Adrenal gland (tissue), 12 donors: Measurements from ENCODE around the gene NDUFC2. TPM values are rescaled to one million over a fixed set of nuclear protein-coding genes. Genes with fewer than 3 reads are reported as not detected.

Experiments used
- DNase-seq, 7 donors: peaks; one replicate each; pipeline ENCODE4 v3.0.0-alpha.2; 2019 to 2020
- H3K27ac ChIP-seq, 5 donors: fragments of 200-600 bp; sonication (generic) in 4 of 5; 1 replicate in 3 of 5; 2 replicates in 2 of 5; pipeline versions ENCODE4 v1.5.1 to v1.8.0; 2016 to 2020; ENCODE audit warnings: mild to moderate bottlenecking in 1 of 5
- H3K27me3 ChIP-seq: fragments of 200-600 bp; 2 replicates; pipeline ENCODE4 v1.8.0; 2021
- H3K36me3 ChIP-seq, 2 donors: fragments of 200-600 bp; replicated peaks in 1 of 2; 1 replicate in 1 of 2; 2 replicates in 1 of 2; pipeline versions ENCODE4 v1.5.1 to v1.8.0; 2018 to 2022
- H3K4me1 ChIP-seq, 2 donors: fragments of 200-600 bp; replicated peaks in 1 of 2; 1 replicate in 1 of 2; 2 replicates in 1 of 2; pipeline versions ENCODE4 v1.5.1 to v1.8.0; 2018 to 2021
- H3K4me3 ChIP-seq, 4 donors: fragments of 200-600 bp; sonication (generic) in 3 of 4; one replicate each; pipeline ENCODE4 v1.5.1; 2016 to 2018
- H3K9me3 ChIP-seq, 3 donors: fragments of 200-600 bp; sonication (generic) in 1 of 3; replicated peaks in 1 of 3; 1 replicate in 2 of 3; 2 replicates in 1 of 3; pipeline versions ENCODE4 v1.5.1 to v1.8.0; 2016 to 2021
- POLR2A ChIP-seq, 2 donors: fragments of 450-650 bp; IDR thresholded peaks; one replicate each; pipeline ENCODE4 v1.6.1; 2017; ENCODE audit warnings: antibody characterized with exemption in 2 of 2, mild to moderate bottlenecking in 2 of 2, moderate library complexity in 1 of 2
- WGBS, 4 donors: extraction: QIAGEN DNeasy Blood & Tissue Kit in 2 of 4; methylation state at CpG; one replicate each; pipeline versions ENCODE4 v1.1.5 to v1.1.7; 2013 to 2017; 5-methylcytosine and 5-hydroxymethylcytosine counted together
- intact Hi-C, 2 donors: fragments of 100-400 bp; cut with DNase I; formaldehyde crosslinking; loops; one replicate each; pipeline versions ENCODE4 v1.14.1 to v1.15.0; 2022 to 2023
- polyA plus RNA-seq, 3 donors: library from polyadenylated mRNA; stranded (reverse); fragments of 200-250 nt in 2 of 3; fragments of 350-450 nt in 1 of 3; fragmentation: Illumina TruSeq in 1 of 3; extraction: RNeasy Lipid Tissue Mini Kit (QIAGEN cat#74804) in 1 of 3; gene quantifications; one replicate each; pipeline ENCODE4 v1.2.3, GENCODE V29; 2013 to 2014
- total RNA-seq, 9 donors: library from RNA; depleted of rRNA in 4 of 9; stranded (reverse); fragments of >200 nt in 4 of 9; fragments of 120-200 nt in 1 of 9; fragmentation: NEBNext Ultra II Directional in 1 of 9; extraction: Animal tissue kit (Norgen Biotek cat#: 25700) in 1 of 9; gene quantifications; one replicate each; pipeline versions ENCODE4 v1.1.0 to v1.2.4, GENCODE V29; 2013 to 2023
- TF ChIP-seq, protein P1 (sequence below), 6 experiments: fragments of 450-650 bp in 4 of 6; fragments of 200-600 bp in 2 of 6; sonication (generic) in 1 of 6; IDR thresholded peaks; 1 replicate in 5 of 6; 2 replicates in 1 of 6; pipeline versions ENCODE4 v1.5.1 to v1.8.0; 2016 to 2021; ENCODE audit warnings: antibody characterized with exemption in 6 of 6, mild to moderate bottlenecking in 2 of 6, moderate library complexity in 1 of 6
- donor health status: healthy with polysubstance abuse.
- donor health status: Bipolar disorder and iron deficiency.
- donor health status: DM: yes; HTN: yes; CAD: no.
- donor health status: DM: no; HTN: no; CAD: no.
- donor health status: DM: no; HTN: no; CAD: no.
- donor health status: DM: yes; HTN: yes; CAD: no.

NDUFC2 gene
- total and polyA plus RNA-seq, 12 donors = 75.4 to 487 (median 332) TPM

- 86 to 95% (median 94%) methylated on average over 4 of the region's 4 CpGs for WGBS, 4 donors
- intact Hi-C loops = no loop called here
Observed at GRCh38 chr11:78067704-78068103, 12.0 kb downstream of the NDUFC2 start.

GRCh38 chr11:78066471-78066870, 13.2 kb downstream of the NDUFC2 start:
- H3K4me3 ChIP-seq = no peak overlapping the region
- H3K4me1 ChIP-seq = peaks cover 11 to 19% of the 10 kb centered on the region in 2 donors
- no peaks in the 10 kb centered on the region for H3K9me3 ChIP-seq
- intact Hi-C loops = no loop called here
- H3K36me3 ChIP-seq = peaks cover 0 to 36% of the 10 kb centered on the region in 2 donors
- WGBS, 4 donors = 60 to 77% (median 67%) methylated on average over 2 of the region's 2 CpGs
- H3K27ac ChIP-seq = no peak overlapping the region
- TF ChIP-seq, protein P1, sequence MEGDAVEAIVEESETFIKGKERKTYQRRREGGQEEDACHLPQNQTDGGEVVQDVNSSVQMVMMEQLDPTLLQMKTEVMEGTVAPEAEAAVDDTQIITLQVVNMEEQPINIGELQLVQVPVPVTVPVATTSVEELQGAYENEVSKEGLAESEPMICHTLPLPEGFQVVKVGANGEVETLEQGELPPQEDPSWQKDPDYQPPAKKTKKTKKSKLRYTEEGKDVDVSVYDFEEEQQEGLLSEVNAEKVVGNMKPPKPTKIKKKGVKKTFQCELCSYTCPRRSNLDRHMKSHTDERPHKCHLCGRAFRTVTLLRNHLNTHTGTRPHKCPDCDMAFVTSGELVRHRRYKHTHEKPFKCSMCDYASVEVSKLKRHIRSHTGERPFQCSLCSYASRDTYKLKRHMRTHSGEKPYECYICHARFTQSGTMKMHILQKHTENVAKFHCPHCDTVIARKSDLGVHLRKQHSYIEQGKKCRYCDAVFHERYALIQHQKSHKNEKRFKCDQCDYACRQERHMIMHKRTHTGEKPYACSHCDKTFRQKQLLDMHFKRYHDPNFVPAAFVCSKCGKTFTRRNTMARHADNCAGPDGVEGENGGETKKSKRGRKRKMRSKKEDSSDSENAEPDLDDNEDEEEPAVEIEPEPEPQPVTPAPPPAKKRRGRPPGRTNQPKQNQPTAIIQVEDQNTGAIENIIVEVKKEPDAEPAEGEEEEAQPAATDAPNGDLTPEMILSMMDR (IDR thresholded peaks at IDR 0.05) = no peak
- no peaks in the 10 kb centered on the region for H3K27me3 ChIP-seq
- DNase-seq = no peak

More at GRCh38 chr11:78067704-78068103, 12.0 kb downstream of the NDUFC2 start:
- Histone ChIP-seq H3K4me1 (peaks cover 6 to 7% of the 10 kb centered on the region in 2 donors), H3K4me3 (no peak overlapping the region), H3K27ac (no peak overlapping the region), H3K9me3 (no peaks in the 10 kb centered on the region), H3K27me3 (no peaks in the 10 kb centered on the region), H3K36me3 (peaks cover 0 to 48% of the 10 kb centered on the region in 2 donors)
- no peak for DNase-seq
- TF ChIP-seq POLR2A (IDR thresholded peaks at IDR 0.05) = no peak
- TF ChIP-seq, protein P1 (IDR thresholded peaks at IDR 0.05) = no peak

GRCh38 chr11:78065203-78065602, 14.5 kb downstream of the NDUFC2 start:
- Histone ChIP-seq H3K36me3 (peaks cover 0 to 24% of the 10 kb centered on the region in 2 donors), H3K4me3 (no peak overlapping the region), H3K4me1 (peaks cover 21 to 26% of the 10 kb centered on the region in 2 donors), H3K9me3 (no peaks in the 10 kb centered on the region), H3K27me3 (no peaks in the 10 kb centered on the region), H3K27ac (no peak overlapping the region)
- WGBS, 4 donors = 91 to 100% (median 94%) methylated on average over 2 of the region's 2 CpGs
- intact Hi-C loops = no loop called here
- TF ChIP-seq POLR2A (IDR thresholded peaks at IDR 0.05) = no peak
- TF ChIP-seq, protein P1 (IDR thresholded peaks at IDR 0.05) = no peak
- no peak for DNase-seq

DNA sequence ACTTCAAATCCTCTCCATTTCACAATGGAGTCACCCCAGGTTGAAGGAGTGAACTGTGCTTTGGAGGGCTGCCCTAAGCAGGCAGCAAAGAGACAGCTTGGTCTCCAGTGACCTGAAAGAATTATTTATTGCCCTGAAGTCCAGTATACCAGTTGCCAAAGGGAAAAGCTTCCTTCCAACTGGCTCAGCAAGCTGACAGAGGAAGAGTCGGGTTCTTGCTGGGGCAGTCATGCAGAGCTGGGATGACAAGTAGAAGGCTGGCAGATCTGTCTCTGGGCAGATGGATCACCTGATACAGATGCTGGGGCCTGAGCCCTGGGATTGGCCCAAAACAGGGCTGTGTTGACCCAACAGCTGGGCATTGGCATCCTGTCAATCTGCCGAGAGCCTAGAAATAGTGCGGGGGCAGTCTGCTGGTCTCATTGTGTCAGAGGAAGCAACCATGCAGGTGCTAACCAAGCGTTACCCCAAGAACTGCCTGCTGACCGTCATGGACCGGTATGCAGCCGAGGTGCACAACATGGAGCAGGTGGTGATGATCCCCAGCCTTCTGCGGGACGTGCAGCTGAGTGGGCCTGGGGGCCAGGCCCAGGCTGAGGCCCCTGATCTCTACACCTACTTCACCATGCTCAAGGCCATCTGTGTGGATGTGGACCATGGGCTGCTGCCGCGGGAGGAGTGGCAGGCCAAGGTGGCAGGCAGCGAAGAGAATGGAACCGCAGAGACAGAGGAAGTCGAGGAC, 16.1 kb downstream of the NDUFC2 start, which contains the start of gene THRSP:
THRSP (plus strand) TSS at position 422 of the 742 bp plus-strand sequence; CDS start at position 443, 21 bp downstream.
- Histone ChIP-seq H3K4me1 (peaks cover 21 to 26% of the 10 kb centered on the region in 2 donors), H3K4me3 (no peak within 1 kb of the TSS), H3K27me3 (no peaks in the 10 kb centered on the region), H3K9me3 (no peaks in the 10 kb centered on the region), H3K27ac (peak within 1 kb of the TSS in 4 of 5 donors; percentile 18 to 80 (median 36)), H3K36me3 (peaks cover 0 to 11% of the 10 kb centered on the region in 2 donors)
- no peak for TF ChIP-seq POLR2A (IDR thresholded peaks at IDR 0.05)
- TF ChIP-seq, protein P1 (IDR thresholded peaks at IDR 0.05) = no peak
- whole genome bisulfite sequencing, 4 donors = 80 to 87% (median 84%) methylated on average over 6 to 14 of the region's 14 CpGs
- DNase-seq = peak in 4 of 7 donors; percentile 35 to 78 (median 76)
- intact Hi-C loops = no loop called here
